Measurements from ENCODE around the gene PARD3. TPM values are rescaled to one million over a fixed set of nuclear protein-coding genes. Genes with fewer than 3 reads are reported as not detected.
A peak's percentile ranks its signal among the peaks of the same experiment; 100 is the strongest.
"Not testable (repeated sequence)": the region's sequence is repeated elsewhere in the genome, so short reads cannot be mapped to it uniquely, and the experiment has no call there.

Gene PARD3
- total RNA-seq, 1 experiment from 2014 or later, result 52.9 TPM

- no peak for DNase-seq (ENCODE audit: low spot score)
Observed at GRCh38 chr10:34766811-34767494, 48.1 kb downstream of the PARD3 start.

DNA sequence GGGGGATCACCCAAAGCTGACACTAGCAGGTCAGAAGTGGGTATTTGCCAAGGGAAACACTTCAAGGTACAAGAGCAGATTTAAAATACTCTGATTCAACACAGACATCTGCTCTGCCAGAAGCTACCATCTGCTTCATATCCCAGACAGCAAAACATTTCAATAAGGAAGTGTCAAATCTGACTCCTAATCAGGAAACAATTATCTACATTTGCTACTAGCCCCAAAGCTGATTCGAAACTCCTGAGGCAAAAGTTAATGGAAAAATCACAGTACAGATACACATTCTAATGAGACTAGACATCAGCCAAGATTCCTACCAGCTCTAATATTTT lies 48.9 kb downstream of the PARD3 start:
- DNase-seq (ENCODE audit: low spot score), result no peak

GRCh38 chr10:34764472-34764946 lies 50.6 kb downstream of the PARD3 start:
- no peak for DNase-seq (ENCODE audit: low spot score)

DNA sequence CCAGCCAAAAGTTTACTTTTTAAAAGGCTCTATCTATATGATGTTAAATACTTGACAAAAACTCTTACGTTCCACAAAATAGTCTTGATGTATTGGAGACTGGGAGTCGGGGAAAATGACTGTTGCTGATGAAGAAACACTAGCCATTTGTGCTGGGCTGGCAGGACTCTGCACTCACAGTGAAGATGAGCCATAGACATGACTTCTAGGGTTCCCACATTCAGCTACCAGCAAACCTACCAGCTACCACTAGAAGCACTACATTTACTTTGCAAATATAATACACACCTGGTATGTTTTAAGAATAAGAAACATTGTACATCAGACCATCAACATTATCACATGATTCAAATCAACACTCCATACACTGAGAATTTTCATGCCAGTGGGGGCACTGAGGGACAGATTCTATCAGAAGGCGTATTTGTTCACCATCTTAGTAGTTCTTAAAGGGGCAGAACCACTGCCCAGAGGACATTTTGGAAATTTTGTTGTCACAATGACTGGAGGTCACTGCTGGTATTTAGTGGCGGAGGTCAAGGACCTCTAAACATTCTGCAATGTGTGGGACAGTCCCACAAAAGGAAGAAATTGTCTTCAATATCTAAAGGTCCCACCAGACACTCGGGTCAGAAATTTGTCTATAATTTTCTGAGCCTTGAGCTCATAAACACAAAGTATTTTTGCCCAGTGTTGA lies 52.3 kb downstream of the PARD3 start:
- DNase-seq (ENCODE audit: low spot score), result no peak

DNA sequence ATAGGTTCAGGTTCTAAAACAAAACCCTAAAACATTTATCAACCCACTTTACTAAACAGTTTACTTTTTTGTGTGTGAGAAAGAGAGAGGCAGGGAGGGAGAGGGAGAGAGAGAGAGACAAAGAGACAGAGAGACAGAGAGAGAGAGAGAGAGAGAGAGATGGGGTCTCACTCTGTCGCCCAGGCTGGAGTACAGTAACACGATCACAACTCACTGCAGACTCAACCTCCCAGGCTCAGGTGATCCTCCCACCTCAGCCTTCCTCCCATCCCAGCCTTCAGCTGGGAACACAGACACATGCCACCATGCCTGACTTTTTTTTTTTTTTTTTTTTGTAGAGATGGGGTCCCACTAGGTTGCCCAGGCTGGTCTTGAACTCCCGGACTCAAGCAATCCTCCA lies 52.9 kb downstream of the PARD3 start:
- no peak for DNase-seq (ENCODE audit: low spot score)

GRCh38 chr10:34761453-34761852 lies 53.6 kb downstream of the PARD3 start:
- no peak for DNase-seq (ENCODE audit: low spot score)

DNA sequence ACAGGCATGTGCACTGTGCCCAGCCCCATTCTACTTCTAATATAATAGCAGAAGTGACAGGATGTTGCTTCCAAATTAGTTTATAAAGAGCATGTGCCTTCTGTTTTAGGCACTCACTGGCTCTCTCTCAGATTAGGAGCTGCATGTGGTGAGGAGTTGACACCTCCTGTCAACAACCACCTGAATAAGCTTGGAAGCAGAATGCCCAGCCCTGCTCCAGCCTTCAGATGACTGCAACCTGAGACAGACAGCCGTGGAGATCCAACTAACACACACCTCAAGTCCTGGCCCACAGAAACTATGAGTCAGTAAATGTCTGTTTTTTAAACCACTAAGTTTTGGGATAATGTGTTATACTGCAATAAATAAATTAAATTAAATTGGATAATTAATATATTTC lies 54.5 kb downstream of the PARD3 start:
- peak; percentile 21 for DNase-seq (ENCODE audit: low spot score)

DNA sequence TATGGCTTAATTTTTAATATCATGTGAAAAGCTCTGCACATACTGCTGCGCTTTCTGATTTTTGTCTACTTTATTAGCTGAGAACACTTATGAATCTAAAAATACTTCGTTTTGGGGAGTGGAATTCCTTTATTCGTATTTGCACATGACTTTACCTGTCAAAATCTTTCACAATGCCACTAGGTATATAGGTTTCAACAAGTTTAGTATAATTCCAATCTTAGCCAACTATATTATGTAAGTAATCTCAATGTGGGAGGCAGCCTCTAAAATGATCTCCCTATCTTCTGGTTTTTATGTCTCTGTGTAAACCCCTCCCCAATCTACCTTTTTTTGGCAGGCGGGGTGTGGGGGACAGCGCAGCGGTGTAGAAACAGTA lies 55.3 kb downstream of the PARD3 start:
- no peak for DNase-seq (ENCODE audit: low spot score)

DNA sequence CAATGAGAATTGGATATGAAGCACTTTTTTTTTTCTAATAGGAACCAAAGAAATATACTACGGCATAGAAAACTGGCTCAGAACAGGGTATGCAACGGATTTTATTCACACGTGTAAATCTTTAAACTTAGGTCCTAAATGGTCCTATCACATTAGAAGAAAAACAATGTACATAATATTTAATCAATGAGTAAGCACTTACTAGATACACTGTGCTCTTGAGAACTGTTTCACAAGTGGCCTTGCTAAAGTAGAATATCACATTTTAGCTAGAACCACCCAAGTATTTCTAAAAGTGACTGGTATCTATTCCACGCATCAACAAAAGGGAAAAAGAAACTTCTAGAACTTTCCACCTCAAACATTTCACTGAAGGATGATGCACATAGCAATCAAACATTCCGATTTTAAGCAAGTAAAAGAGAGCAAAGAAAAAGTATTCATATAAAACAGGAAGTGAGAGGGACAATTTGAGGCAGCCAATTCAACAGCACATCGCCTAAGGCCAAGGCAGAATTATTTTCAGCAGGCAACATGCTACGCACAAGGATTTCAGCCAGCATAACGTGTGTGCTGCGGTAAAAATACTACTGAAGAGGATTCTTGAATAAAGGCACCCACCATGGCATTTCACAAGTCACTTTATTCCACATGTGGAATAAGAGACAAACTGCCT lies 55.8 kb downstream of the PARD3 start:
- DNase-seq (ENCODE audit: low spot score), result no peak

DNA sequence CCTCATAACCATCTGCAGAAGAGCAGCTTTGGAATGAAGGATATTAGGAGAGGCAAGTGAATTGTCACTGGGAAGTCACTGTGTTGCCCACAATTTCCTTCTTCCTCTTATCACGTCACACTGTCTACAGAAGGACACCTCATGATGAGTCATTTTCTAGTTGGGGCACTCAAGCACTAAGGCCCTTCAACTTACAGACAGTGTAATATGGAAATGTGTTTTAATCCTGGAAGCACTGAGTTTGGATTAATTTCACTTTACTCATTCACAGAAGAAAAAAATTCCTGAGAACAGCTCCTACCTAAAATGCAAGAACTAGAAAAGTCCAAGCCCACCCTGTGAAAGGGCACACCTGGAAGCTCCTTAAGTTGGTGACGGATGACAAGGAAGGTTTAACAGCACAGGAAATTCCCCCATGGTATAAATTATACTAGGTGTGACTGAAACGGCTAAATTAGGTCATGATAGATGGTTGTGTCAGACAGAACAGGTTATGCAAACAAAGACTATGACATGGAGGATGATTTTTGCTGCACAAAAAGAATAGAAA lies 56.6 kb downstream of the PARD3 start:
- peak; percentile 98 for DNase-seq (ENCODE audit: low spot score)

GRCh38 chr10:34757933-34758332 lies 57.2 kb downstream of the PARD3 start:
- DNase-seq (ENCODE audit: low spot score), result no peak

GRCh38 chr10:34757181-34757580 lies 57.9 kb downstream of the PARD3 start:
- not testable (repeated sequence) for DNase-seq (ENCODE audit: low spot score)

GRCh38 chr10:34756584-34756983 lies 58.5 kb downstream of the PARD3 start:
- no peak for DNase-seq (ENCODE audit: low spot score)

GRCh38 chr10:34753014-34753757 lies 61.9 kb downstream of the PARD3 start:
- no peak for DNase-seq (ENCODE audit: low spot score)

DNA sequence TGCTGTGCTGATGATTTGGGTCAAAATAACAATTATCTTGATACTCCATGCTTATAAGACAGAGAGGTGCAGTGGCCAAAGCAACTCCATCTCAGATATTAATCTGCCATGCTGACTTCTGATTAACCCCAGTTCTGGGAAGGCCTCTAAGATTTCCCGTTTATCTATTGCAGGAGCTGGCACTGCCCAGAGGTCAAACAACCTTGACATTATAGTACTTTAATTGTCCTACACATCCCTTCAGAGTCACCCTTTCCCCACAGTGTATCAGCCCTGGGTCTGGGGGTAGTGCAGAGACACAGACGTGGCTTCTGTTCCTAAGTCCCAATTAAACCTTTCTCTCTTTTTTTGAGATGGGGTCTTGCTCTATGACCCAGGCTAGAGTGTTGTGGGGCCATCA lies 63.8 kb downstream of the PARD3 start:
- DNase-seq (ENCODE audit: low spot score), result no peak

DNA sequence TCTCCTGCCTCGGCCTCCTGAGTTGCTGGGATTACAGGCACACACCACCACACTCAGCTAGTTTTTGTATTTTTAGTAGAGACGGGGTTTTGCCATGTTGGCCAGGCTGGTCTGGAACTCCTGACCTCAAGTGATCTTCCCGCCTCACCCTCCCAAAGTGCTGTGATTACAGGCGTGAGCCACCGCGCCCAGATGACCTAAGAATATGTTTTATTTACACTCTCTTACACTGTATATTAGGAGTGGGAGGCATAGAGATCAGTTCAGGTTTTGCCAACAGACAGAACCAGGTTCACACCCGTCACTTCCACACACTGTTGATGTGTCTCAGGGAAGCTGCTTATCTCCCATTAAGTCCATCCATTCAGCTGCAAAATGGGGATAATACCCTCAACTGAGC lies 64.3 kb downstream of the PARD3 start:
- not testable (repeated sequence) for DNase-seq (ENCODE audit: low spot score)

DNA sequence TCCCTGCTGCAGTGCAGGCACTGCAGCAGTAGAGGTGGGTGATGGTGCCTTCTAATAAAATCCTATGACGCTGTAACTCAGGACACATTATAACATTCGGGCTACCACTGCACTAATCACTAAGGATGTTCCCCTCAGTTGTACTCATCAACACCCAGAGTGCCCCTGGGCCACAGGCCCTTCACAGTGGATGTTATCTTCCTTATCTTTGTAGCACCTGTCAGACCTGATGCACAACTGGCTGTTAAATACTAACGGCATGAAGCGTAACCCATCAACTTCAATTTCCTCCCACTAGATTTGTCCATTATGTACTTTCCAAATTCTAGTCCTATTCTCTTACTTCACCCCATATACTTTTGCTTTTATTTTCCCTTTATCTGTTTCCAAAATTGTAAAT lies 66.3 kb downstream of the PARD3 start:
- no peak for DNase-seq (ENCODE audit: low spot score)

- DNase-seq (ENCODE audit: low spot score), result no peak
Observed at GRCh38 chr10:34748357-34748756, 66.7 kb downstream of the PARD3 start.

GRCh38 chr10:34746094-34746493 lies 69.0 kb downstream of the PARD3 start:
- peak; percentile 73 for DNase-seq (ENCODE audit: low spot score)

- DNase-seq (ENCODE audit: low spot score), result no peak
Observed at GRCh38 chr10:34745244-34745643, 69.9 kb downstream of the PARD3 start.

GRCh38 chr10:34744590-34744989 lies 70.5 kb downstream of the PARD3 start:
- DNase-seq (ENCODE audit: low spot score), result no peak

GRCh38 chr10:34743814-34744213 lies 71.3 kb downstream of the PARD3 start:
- DNase-seq (ENCODE audit: low spot score), result no peak

Measured in A172 (cell line).